Measurements from ENCODE around the gene FAM107A.

GRCh38 chr3:58576716-58577115 lies 475 bp downstream of the FAM107A start:
- TF ChIP-seq EP300 (IDR thresholded peaks at IDR 0.05) (no peak), POLR2A (IDR thresholded peaks at IDR 0.05; ENCODE audit: low read depth) (no peak), CTCF (IDR thresholded peaks at IDR 0.05) (no peak), POLR2AphosphoS5 (IDR thresholded peaks at IDR 0.05) (no peak)

All from esophagus muscularis mucosa (tissue), 4 donors.